ENCODE results near the gene FADS6. TPM values are rescaled to one million over a fixed set of nuclear protein-coding genes. Genes with fewer than 3 reads are reported as not detected.

Gene FADS6
- total RNA-seq, 1 experiment from 2014 or later: 1.2 TPM

- H3K18ac ChIP-seq (ENCODE audit: insufficient read length, low read depth, low read length): no peak overlapping the region
- H4K20me1 ChIP-seq (ENCODE audit: control insufficient read depth, insufficient read depth, insufficient read length): no peaks in the 10 kb centered on the region
- Mint-ChIP-seq H3K9me3 (no peaks in the 10 kb centered on the region), H3K36me3 (ENCODE audit: insufficient read depth in 1 of 3, low read depth in 3 of 3) (peaks cover 7 to 18% (median 15%) of the 10 kb centered on the region in 3 experiments; a peak in 6 of 7 replicates), H3K4me3 (no peak overlapping the region), H3K27me3 (ENCODE audit: low read depth) (peaks cover 23% of the 10 kb centered on the region), H3K27ac (no peak overlapping the region), H3K4me1 (peaks cover 18 to 32% of the 10 kb centered on the region in 2 experiments)
- no peak overlapping the region for H3K9ac ChIP-seq (ENCODE audit: extremely low read depth, insufficient read length, low read length)
- no peaks in the 10 kb centered on the region for H3K9me3 ChIP-seq (ENCODE audit: control insufficient read depth, low read depth, low read length)
- no peak overlapping the region for H4K8ac ChIP-seq (replicated peaks; ENCODE audit: insufficient read length, low read depth, low read length)
- H2BK15ac ChIP-seq (ENCODE audit: low read depth, low read length): no peak overlapping the region
- no peak overlapping the region for H3K4ac ChIP-seq (ENCODE audit: low read depth, low read length)
- no peak overlapping the region for H4K5ac ChIP-seq (ENCODE audit: insufficient read length, low read depth, low read length)
- no peak overlapping the region for H2BK12ac ChIP-seq (ENCODE audit: insufficient read length, low read depth, low read length)
- no CpG with 5 or more reads among the region's 9 CpGs for WGBS (ENCODE audit: extremely low coverage, insufficient read length, low lambda C conversion rate)
- no peak overlapping the region for H3K23ac ChIP-seq (ENCODE audit: insufficient read length, low read depth, low read length)
- no peak overlapping the region for H3T11ph ChIP-seq (ENCODE audit: low read length)
- H4K91ac ChIP-seq (ENCODE audit: insufficient read length, low read depth, low read length): no peak overlapping the region
- no peak overlapping the region for H2BK20ac ChIP-seq (ENCODE audit: low read depth, low read length, poor library complexity, severe bottlenecking)
- no peak overlapping the region for H3K4me2 ChIP-seq (ENCODE audit: insufficient read depth, insufficient read length, low read length)
- DNase-seq: no peak
- no peak for TF ChIP-seq CTCF (conservative IDR thresholded peaks at IDR 0.05)
- no peak overlapping the region for H2BK120ac ChIP-seq (ENCODE audit: low read depth, low read length, poor library complexity, severe bottlenecking)
- no peaks in the 10 kb centered on the region for H3K23me2 ChIP-seq (ENCODE audit: insufficient read length, low read depth, low read length, poor library complexity, severe bottlenecking)
- no peaks in the 10 kb centered on the region for H3K79me2 ChIP-seq (ENCODE audit: insufficient read depth, low read length)
- peaks cover 2% of the 10 kb centered on the region; the same call in 1 of the 2 replicates for H3K4me1 ChIP-seq (ENCODE audit: insufficient read depth, low read length)
- H3K56ac ChIP-seq (ENCODE audit: insufficient read length, low read depth, low read length): no peak overlapping the region
- no peak overlapping the region for H2BK5ac ChIP-seq (ENCODE audit: insufficient read length, low read length)
- no peak overlapping the region for H3K14ac ChIP-seq (ENCODE audit: insufficient read depth, low read length)
- H2AFZ ChIP-seq (ENCODE audit: low read length): no peak overlapping the region
- no peak overlapping the region for H2AK5ac ChIP-seq (ENCODE audit: insufficient read length, low read length)
- H3K27me3 ChIP-seq (ENCODE audit: insufficient read depth, low read length): no peaks in the 10 kb centered on the region; the same call in 1 of the 2 replicates
- no peaks in the 10 kb centered on the region for H3K79me1 ChIP-seq (ENCODE audit: insufficient read depth, low read depth, low read length, poor library complexity, severe bottlenecking)
- no peak overlapping the region for H3K27ac ChIP-seq (ENCODE audit: insufficient read length, low read depth, low read length)
Observed at GRCh38 chr17:74838274-74838673, 55.2 kb downstream of the FADS6 start.
